Left ventricle myocardium inferior (tissue), 1 donor: ENCODE measurements around the gene TSPAN32. TPM values are rescaled to one million over a fixed set of nuclear protein-coding genes. Genes with fewer than 3 reads are reported as not detected.

ENCODE experiments used
- DNase-seq: peaks from one replicate; pipeline ENCODE4 v3.0.0-alpha.2; 2020
- H3K27ac ChIP-seq: fragments of 200-600 bp; replicated peaks from 2 replicates; pipeline ENCODE4 v1.8.0; 2021
- H3K27me3 ChIP-seq: fragments of 200-600 bp; 2 replicates; pipeline ENCODE4 v1.8.0; 2021; ENCODE audit warnings: low read depth
- H3K36me3 ChIP-seq: fragments of 200-600 bp; 2 replicates; pipeline ENCODE4 v1.8.0; 2021
- H3K4me1 ChIP-seq: fragments of 200-600 bp; 2 replicates; pipeline ENCODE4 v1.8.0; 2021
- H3K4me3 ChIP-seq: fragments of 200-600 bp; 2 replicates; pipeline ENCODE4 v1.8.0; 2021; ENCODE audit warnings: mild to moderate bottlenecking, moderate library complexity
- H3K9me3 ChIP-seq: fragments of 200-600 bp; replicated peaks from 2 replicates; pipeline ENCODE4 v1.8.0; 2021
- intact Hi-C: fragments of 100-400 bp; cut with micrococcal nuclease; formaldehyde crosslinking; loops from one replicate; pipeline ENCODE4 v1.11.0; 2022
- total RNA-seq: library from RNA; stranded (reverse); fragmentation: NEBNext Ultra II Directional; extraction: Animal tissue kit (Norgen Biotek cat#: 25700); gene quantifications from one replicate; pipeline ENCODE4 v1.2.1, GENCODE V29; 2021
- TF ChIP-seq, protein P1 (sequence below): fragments of 200-600 bp; IDR thresholded peaks from 2 replicates; pipeline ENCODE4 v1.8.0; 2021; ENCODE audit warnings: antibody characterized with exemption, mild to moderate bottlenecking, borderline replicate concordance
- donor health status: DM: no; HTN: yes; CAD: no; lungs with severe emphysema.

Gene TSPAN32
- total RNA-seq, 1 donor from 2014 or later, result 27.1 TPM

DNA sequence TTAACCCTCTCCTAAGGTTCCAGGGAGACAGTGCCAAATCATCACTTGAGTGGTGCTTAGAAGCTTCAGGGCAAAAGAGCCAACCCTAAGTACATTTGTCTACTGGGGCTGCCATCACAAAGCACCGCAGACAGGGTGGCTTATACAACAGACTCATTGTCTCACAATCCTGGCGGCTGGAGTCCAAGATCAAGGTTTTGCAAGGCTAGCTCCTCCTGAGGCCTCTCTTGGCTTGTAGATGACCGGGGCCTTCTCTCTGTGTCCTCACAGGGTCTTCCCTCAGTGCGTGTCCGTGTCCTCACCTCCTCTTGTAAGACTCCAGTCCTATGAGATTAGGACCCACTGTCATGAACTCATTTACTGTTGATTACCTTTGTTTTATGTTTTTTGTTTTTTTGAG, 41.2 kb downstream of the TSPAN32 start:
- DNase-seq, result no peak
- H3K27me3 ChIP-seq, result no peaks in the 10 kb centered on the region
- H3K4me1 ChIP-seq, result no peaks in the 10 kb centered on the region
- peaks cover 4% of the 10 kb centered on the region for H3K9me3 ChIP-seq
- intact Hi-C loops, result no loop called here
- TF ChIP-seq, protein P1, sequence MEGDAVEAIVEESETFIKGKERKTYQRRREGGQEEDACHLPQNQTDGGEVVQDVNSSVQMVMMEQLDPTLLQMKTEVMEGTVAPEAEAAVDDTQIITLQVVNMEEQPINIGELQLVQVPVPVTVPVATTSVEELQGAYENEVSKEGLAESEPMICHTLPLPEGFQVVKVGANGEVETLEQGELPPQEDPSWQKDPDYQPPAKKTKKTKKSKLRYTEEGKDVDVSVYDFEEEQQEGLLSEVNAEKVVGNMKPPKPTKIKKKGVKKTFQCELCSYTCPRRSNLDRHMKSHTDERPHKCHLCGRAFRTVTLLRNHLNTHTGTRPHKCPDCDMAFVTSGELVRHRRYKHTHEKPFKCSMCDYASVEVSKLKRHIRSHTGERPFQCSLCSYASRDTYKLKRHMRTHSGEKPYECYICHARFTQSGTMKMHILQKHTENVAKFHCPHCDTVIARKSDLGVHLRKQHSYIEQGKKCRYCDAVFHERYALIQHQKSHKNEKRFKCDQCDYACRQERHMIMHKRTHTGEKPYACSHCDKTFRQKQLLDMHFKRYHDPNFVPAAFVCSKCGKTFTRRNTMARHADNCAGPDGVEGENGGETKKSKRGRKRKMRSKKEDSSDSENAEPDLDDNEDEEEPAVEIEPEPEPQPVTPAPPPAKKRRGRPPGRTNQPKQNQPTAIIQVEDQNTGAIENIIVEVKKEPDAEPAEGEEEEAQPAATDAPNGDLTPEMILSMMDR, result no peak
- no peaks in the 10 kb centered on the region for H3K36me3 ChIP-seq
- no peak overlapping the region for H3K27ac ChIP-seq
- no peak overlapping the region for H3K4me3 ChIP-seq

DNA sequence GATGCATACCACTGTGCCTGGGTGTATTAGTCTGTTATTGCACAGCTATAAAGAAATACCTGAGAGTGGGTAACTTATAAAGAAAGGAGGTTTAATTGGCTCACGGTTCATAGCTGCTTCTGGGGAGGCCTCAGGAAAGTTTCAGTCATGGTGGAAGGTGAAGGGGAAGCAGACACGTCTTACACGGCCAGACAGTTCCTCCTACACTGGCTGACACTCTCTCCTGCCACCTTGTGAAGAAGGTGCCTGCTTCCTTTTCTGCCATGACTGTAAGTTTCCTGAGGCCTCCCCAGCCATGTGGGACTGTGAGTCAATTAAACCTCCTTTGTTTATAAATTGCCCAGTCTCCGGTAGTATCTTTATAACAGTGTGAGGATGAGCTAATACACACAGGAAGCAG, 41.7 kb downstream of the TSPAN32 start:
- Histone ChIP-seq H3K36me3 (no peaks in the 10 kb centered on the region), H3K9me3 (peaks cover 4% of the 10 kb centered on the region), H3K4me1 (no peaks in the 10 kb centered on the region), H3K27ac (no peak overlapping the region), H3K4me3 (no peak overlapping the region), H3K27me3 (no peaks in the 10 kb centered on the region)
- TF ChIP-seq, protein P1, result no peak
- DNase-seq, result no peak
- intact Hi-C loops, result no loop called here

- Histone ChIP-seq H3K27ac (no peak overlapping the region), H3K4me1 (no peaks in the 10 kb centered on the region), H3K27me3 (no peaks in the 10 kb centered on the region), H3K4me3 (no peak overlapping the region), H3K9me3 (peaks cover 20% of the 10 kb centered on the region), H3K36me3 (no peaks in the 10 kb centered on the region)
- DNase-seq, result no peak
- intact Hi-C loops, result no loop called here
- TF ChIP-seq, protein P1, result no peak
Measured at GRCh38 chr11:2345050-2345449, 43.2 kb downstream of the TSPAN32 start.

DNA sequence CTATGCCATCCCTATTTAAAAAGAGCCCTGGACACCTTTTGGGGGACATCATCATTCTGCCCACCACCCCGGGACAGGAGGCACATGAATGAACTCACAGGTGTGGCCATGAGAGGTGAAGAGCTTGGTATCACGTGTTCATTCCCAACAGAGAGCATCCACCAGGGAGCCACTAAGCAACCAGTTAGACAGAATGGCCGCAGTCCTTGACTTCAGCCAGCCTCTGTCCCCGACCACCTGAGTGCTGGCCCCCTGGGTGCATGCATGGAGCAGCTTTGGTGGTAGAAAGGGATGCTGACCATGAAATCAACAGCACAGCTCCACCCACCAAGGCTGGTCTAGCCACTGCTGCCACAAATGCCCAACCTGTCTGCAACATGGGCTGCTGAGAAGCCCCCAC, 44.2 kb downstream of the TSPAN32 start:
- no peak overlapping the region for H3K27ac ChIP-seq
- H3K4me1 ChIP-seq, result no peaks in the 10 kb centered on the region
- H3K27me3 ChIP-seq, result no peaks in the 10 kb centered on the region
- intact Hi-C loops, result no loop called here
- no peak for DNase-seq
- H3K36me3 ChIP-seq, result no peaks in the 10 kb centered on the region
- TF ChIP-seq, protein P1, result no peak
- H3K4me3 ChIP-seq, result no peak overlapping the region
- H3K9me3 ChIP-seq, result peaks cover 21% of the 10 kb centered on the region

DNA sequence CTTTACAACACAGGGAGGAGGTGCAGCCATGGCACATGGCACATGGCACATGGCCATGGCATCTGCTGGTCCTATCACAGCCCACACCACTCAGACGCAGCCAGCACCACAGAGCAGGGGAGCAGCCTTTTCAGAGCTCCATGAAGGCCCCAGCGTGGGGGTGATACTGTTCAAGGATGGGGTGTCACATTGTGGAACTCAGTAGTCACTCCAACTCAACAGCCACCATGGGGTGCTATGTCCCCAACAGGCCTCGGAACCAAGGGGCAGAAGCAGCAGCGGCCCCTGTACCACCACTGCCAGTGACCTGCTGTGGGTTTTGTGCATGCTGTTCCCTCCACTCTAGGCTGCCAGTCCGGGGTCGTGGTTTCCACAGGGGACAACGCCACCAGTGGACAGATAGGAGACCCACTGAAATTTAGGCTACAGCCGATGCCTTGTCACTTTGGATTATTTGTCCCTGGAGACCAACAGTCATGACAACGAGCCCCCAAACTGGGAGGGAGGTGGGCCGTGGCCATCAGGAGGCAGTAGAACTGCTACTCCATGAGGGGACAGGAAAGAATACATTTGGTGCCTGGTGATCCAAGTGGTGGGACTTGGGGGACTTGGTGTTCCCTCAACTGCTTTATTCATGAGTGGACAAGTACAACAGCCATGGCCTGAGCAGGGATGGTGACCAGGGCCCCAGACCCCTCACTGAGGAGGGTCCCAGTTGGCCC, 44.9 kb downstream of the TSPAN32 start:
- intact Hi-C loops, result no loop called here
- H3K36me3 ChIP-seq, result no peaks in the 10 kb centered on the region
- DNase-seq, result no peak
- H3K4me1 ChIP-seq, result no peaks in the 10 kb centered on the region
- no peak overlapping the region for H3K4me3 ChIP-seq
- H3K27me3 ChIP-seq, result no peaks in the 10 kb centered on the region
- TF ChIP-seq, protein P1, result no peak
- H3K9me3 ChIP-seq, result peaks cover 21% of the 10 kb centered on the region
- no peak overlapping the region for H3K27ac ChIP-seq
